C4-2B (cell line): ENCODE data around the gene CENPE.

Experiments used
- CTCF ChIP-seq: fragments of 450-650 bp; conservative IDR thresholded peaks from 2 replicates; pipeline ENCODE4 v1.5.1; 2017; ENCODE audit warnings: mild to moderate bottlenecking
- ZFX ChIP-seq: fragments of 450-650 bp; IDR thresholded peaks from 2 replicates; pipeline ENCODE4 v1.6.1; 2017

GRCh38 chr4:103144926-103145325 lies 53.2 kb downstream of the CENPE start:
- TF ChIP-seq CTCF (no peak), ZFX (no peak)
